HG03432 (cell line): Measurements from ENCODE around the gene PDE3A.
"Not testable (repeated sequence)": the region's sequence is repeated elsewhere in the genome, so short reads cannot be mapped to it uniquely, and the experiment has no call there.

ENCODE experiments used
- ATAC-seq: cut with Tn5 transposase; IDR thresholded peaks from one replicate; pipeline ENCODE4 v1.9.1; 2021; ENCODE audit warnings: mild to moderate bottlenecking, moderate library complexity; ENCODE audit not compliant: unreplicated experiment

PDE3A gene

GRCh38 chr12:20546267-20546666 is 177.9 kb downstream of the PDE3A start:
- no peak for ATAC-seq

GRCh38 chr12:20547816-20548575 is 179.7 kb downstream of the PDE3A start:
- ATAC-seq, result no peak

GRCh38 chr12:20548611-20549010 is 180.3 kb downstream of the PDE3A start:
- ATAC-seq, result no peak

GRCh38 chr12:20549108-20549719 is 180.9 kb downstream of the PDE3A start:
- no peak for ATAC-seq

- not testable (repeated sequence) for ATAC-seq
These were observed 183.6 kb downstream of the PDE3A start for GRCh38 chr12:20551742-20552442.

GRCh38 chr12:20552586-20552985 is 184.2 kb downstream of the PDE3A start:
- not testable (repeated sequence) for ATAC-seq

GRCh38 chr12:20555015-20555414 is 186.7 kb downstream of the PDE3A start:
- ATAC-seq, result no peak

- ATAC-seq, result no peak
These were observed 187.4 kb downstream of the PDE3A start for GRCh38 chr12:20555771-20556170.

- ATAC-seq, result no peak
These were observed 188.8 kb downstream of the PDE3A start for GRCh38 chr12:20557096-20557495.

GRCh38 chr12:20560935-20561334 is 192.6 kb downstream of the PDE3A start:
- no peak for ATAC-seq

GRCh38 chr12:20561871-20562270 is 193.5 kb downstream of the PDE3A start:
- no peak for ATAC-seq

- ATAC-seq, result no peak
These were observed 199.1 kb downstream of the PDE3A start for GRCh38 chr12:20567413-20567812.

- no peak for ATAC-seq
These were observed 204.1 kb downstream of the PDE3A start for GRCh38 chr12:20572451-20572850.

GRCh38 chr12:20576528-20576927 is 208.2 kb downstream of the PDE3A start:
- ATAC-seq, result no peak

GRCh38 chr12:20577054-20577453 is 208.7 kb downstream of the PDE3A start:
- no peak for ATAC-seq

- ATAC-seq, result no peak
These were observed 209.8 kb downstream of the PDE3A start for GRCh38 chr12:20578142-20578541.

GRCh38 chr12:20585055-20585625 is 216.8 kb downstream of the PDE3A start:
- no peak for ATAC-seq

- ATAC-seq, result no peak
These were observed 217.6 kb downstream of the PDE3A start for GRCh38 chr12:20585913-20586312.

GRCh38 chr12:20588042-20588441 is 219.7 kb downstream of the PDE3A start:
- no peak for ATAC-seq

GRCh38 chr12:20590570-20590969 is 222.2 kb downstream of the PDE3A start:
- ATAC-seq, result no peak

GRCh38 chr12:20592556-20592955 is 224.2 kb downstream of the PDE3A start:
- no peak for ATAC-seq

- ATAC-seq, result no peak
These were observed 225.3 kb downstream of the PDE3A start for GRCh38 chr12:20593611-20594010.
